Middle frontal gyrus (tissue), 1 donor: ENCODE measurements around the gene BCR.
A peak's percentile ranks its signal among the peaks of the same experiment; 100 is the strongest.

Experiments
- DNase-seq: peaks from one replicate; pipeline ENCODE4 v3.0.0-alpha.2; 2015; ENCODE audit warnings: low spot score; ENCODE audit errors: extremely low spot score

BCR gene

DNA sequence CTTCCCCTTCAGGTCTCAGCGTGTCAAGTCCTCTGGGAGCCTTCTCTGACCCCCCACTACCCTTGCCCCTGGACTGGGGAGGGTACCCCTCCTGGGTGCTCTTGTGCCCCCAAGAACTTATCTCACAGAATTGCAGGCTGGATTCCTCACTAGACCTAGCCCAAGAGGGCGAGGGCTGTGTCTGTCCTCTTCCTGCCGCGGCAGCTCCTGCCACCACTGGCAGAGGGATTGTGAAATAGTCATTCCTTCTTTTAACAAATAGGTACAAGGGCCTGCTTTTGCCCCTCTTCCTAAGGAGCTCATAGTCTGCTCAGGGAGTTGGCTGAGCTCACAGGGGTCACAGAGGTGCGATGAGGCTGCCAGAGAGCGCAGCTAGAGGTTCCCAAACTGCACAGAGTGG, 29.5 kb upstream of the BCR start:
- DNase-seq: no peak

GRCh38 chr22:23151827-23152226, 28.5 kb upstream of the BCR start:
- DNase-seq: no peak

DNA sequence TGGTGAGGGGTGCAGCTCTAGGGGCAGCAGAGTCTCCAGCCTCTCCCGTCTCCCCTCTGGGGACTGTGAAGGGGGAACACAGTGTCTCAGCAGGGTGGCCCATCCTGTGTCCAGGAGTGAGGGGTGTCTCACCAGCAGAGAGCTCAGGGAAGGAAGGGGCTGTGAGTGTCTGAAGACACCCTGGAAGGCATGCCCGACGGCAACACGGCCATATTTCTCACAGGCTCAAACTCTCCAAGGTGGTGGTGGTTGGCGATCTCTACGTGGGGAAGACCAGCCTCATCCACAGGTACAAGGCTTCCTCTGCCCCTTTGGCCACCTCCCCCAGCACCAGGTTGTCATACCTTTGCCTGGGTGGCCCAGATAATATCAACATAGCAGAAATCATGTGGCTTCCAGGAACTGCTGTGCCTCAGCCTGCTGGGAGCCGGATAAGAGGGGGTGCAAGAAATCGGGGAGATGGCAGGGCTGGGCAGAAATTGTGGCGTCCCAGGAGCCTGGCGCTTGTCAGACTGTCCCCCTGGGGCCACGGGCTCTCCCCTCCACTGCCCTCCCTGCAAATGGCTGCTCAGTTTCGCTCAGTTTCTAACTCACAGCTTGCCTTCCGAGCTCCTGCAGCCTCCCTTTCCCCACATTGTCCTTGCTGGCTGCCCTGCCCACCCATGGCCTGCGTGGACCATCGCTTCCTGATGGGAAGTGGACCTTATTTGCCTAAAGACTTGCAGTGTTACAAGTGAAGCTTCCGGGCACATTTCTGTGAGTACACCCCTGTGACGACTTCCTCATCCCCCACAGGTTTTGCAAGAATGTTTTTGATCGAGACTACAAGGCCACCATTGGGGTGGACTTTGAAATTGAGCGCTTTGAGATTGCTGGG, 27.8 kb upstream of the BCR start:
- DNase-seq: no peak

- no peak for DNase-seq
These were observed 26.3 kb upstream of the BCR start for GRCh38 chr22:23153994-23154393.

DNA sequence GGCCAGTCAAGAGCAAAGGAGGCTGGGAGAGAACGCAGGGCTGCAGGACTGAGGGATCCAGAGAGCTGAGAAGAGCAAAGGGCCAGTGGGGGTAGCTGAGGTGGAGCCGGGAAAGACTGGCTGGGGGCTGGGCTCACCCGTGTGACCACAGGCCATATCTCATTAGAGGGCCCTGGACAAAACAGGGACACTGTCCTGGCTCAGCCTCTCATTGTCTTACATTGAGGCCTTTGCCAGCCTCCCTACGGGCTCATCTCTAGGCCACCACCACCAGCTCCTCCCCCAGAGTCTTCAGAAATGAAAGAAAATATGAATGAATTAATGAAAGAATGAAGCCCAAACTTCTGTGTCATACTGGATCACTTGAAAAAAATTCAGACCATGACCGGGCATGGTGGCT, 25.8 kb upstream of the BCR start:
- no peak for DNase-seq

GRCh38 chr22:23155143-23155542, 25.2 kb upstream of the BCR start:
- no peak for DNase-seq

GRCh38 chr22:23155831-23156230, 24.5 kb upstream of the BCR start:
- no peak for DNase-seq

DNA sequence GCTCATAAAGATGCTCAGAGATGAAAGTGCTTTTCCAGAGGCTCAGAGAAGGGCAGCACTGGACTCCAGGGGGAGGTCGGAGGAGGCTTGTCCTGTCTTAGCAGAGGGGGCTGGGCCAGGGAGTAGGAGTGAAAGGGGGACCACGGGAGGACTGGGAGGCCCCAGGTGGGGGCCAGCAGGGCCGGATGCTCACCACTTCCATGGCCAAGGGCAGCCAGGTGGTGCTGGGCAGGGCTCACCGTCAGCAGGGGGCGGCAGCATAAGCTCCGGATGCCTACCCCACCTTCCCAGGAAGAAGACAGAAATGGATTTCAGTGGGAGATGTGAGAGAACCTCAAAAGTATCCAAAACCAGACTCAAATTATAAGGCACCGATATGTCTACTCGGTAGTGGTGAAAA, 24.0 kb upstream of the BCR start:
- DNase-seq: no peak

- no peak for DNase-seq
These were observed 22.5 kb upstream of the BCR start for GRCh38 chr22:23157560-23158515.

DNA sequence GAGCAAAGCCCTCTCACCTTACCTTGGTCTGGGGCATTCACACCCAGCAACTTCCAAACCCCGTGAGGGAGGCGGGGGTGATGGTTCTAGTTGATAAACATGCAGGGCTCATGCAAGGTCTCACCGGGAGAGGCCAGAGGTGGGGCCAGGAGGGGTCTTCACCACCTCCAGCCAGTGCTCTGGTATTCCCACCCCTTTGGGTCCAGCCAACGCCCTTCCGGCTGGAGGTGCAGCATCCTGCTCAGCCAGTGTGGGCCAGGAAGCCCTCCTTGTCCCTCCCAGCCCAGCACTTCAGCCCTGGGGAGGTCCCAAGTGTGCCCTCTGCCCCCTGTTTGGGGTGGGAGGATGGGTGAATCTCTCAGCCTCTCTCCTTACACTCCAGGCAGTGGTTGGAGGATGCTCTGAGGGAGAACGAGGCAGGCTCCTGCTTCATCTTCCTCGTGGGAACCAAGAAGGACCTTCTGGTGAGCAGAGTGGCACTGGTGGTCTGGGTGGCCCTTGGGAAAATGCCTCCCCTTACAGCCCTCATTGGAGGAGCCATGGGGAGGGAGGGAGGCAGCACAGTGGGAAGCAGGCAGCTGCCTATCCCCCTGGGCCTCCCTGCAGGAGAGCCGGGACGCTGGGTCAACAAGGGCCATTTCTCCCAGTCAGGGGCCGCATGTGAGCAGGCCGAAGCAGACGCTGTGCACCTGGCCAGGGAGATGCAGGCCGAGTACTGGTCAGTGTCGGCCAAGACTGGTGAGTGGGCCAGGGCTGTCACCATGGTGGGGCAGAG, 21.6 kb upstream of the BCR start:
- DNase-seq: no peak

DNA sequence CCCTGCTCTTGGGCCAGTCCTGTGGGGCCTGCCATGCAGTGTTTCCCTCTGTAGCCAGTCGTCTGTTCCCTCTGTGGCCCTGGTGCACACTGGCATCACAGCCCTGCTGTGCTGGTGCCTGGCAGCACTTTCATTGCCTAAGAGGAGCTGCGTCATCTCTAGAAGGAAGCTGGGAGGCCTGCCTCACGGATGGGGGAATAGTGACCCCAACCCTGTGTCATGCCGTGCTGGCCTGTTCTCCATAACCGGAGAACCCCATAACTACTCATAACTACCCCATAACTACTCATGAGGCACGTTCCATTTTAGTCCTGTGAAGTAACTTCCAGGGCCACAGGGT, 21.0 kb upstream of the BCR start:
- DNase-seq: no peak

- no peak for DNase-seq
These were observed 19.3 kb upstream of the BCR start for GRCh38 chr22:23161029-23161428.

GRCh38 chr22:23161574-23161973, 18.7 kb upstream of the BCR start:
- no peak for DNase-seq

GRCh38 chr22:23163665-23164064, 16.6 kb upstream of the BCR start:
- DNase-seq: peak; percentile 48

DNA sequence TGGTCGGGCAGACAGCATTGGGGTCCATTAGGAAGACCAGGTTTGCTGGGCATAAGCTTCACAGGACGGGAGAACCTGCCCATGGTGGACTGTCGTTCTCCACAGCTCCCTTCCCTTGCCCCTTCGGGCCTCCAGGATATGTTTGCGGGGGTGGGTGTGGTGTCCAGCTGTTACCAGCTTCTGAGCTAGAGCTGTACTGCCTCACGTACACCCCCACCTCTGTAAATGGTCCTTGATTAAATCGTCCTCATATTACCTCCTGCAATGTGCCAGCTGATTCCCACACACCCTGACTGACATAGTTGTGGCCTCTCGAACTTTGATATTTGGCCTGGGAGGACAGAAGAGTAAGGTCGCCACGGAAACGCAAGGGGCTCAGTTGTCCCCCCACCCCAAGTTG, 16.2 kb upstream of the BCR start:
- DNase-seq: no peak

DNA sequence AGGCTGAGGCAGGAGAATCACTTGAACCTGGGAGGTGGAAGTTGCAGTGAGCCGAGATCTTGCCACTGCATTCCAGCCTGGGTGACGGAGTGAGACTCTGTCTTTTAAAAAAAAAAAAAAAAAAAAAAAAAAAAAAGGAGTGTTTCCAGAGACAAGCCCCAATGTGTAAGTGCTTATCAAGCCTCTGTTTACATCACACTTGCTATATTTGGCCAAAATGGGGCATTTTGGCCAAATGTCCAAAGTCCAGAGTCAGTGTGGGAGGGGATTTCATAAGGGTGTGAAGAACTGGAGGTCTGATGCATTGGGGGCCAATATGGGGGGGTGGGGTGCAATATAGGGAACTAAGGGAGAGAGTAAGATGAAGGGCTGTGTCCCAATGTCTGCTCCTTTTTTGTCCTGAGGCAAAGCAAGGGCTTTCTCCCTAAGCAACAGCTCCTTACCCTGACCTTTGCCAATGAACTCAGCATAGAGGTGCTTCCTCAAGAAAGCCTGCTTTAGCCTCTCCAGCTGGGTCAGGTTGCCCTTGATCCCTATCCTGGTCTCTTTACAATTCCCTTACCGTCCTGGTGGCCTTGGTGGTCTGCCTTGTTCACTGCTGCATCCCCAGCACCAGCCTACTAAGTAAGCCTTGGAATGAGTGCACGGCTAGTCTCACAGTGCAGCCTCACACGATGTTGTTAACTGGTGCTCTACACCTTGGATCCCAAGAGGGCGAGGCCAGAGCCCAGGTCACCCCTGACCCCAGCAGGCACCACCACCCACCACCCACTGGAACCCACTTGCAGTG, 14.1 kb upstream of the BCR start:
- DNase-seq: no peak

DNA sequence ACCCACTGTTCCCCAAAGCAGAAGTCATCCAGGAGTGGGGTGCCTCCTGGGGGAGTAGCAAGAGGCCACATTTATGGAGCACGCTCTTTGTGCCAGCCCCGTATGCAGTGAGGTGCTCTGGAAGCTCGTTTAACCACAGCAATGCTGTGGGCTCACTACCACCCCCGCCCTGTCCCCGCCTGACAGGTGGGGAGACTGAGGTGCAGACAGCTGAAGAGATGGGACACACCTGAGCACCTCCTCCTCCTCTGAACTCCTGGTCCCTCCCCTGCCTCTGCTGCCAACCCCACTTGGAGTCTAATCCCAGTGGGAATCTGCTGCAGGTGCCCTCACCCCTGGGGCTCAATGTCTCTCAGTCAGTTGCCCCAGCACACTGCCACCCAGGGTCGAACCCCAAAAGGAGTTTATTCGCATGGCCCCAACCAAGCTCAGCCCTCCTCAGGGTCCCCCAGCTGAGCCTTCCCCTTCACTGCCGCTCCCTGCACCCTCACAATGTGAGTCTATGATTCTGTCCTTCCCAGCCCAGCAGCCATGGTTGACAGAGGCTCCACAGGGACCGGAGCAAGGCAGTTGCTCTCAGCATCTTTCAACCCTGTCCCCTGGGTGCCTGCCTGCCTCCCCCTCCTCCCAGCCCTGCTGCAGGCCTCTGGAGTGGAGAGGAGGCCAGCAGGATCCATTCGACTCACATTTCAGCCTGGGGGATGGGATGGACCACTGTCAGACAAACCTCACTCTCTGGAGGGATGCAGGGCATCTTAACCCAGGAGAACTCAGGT, 13.3 kb upstream of the BCR start:
- DNase-seq: no peak

GRCh38 chr22:23168391-23169042, 11.8 kb upstream of the BCR start:
- DNase-seq: no peak

DNA sequence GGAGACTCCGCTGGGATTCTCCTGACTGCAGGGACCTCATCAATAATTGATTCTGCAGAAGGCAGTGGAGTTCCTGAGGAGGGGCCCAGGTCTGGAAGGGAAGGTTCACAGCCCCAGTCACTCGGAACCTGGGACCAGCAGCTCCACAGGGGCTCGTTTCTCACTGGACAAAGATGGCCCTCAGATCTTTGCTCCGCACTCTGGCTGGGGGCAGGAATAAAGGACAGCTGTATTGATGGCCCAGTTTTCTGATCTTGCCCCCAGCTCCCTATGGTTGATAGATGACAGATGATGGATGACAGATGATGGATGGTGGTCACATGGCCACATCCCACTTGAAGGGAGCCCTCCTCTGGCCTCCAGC, 11.3 kb upstream of the BCR start:
- DNase-seq: no peak
